GM20000 (cell line): ENCODE measurements around the gene SHC1.

Experiments
- DNase-seq: peaks from one replicate; pipeline ENCODE4 v3.0.0; 2012; ENCODE audit warnings: low spot score
- CTCF ChIP-seq: IDR thresholded peaks from 2 replicates; pipeline ENCODE4 v1.5.1; 2012; ENCODE audit warnings: mild to moderate bottlenecking, control low read depth; ENCODE audit errors: extremely low read depth, missing control alignments

The SHC1 gene

GRCh38 chr1:154948079-154948478 is 22.5 kb downstream of the SHC1 start:
- no peak for TF ChIP-seq CTCF
- no peak for DNase-seq

GRCh38 chr1:154945962-154946850 is 24.3 kb downstream of the SHC1 start:
- TF ChIP-seq CTCF = no peak
- DNase-seq = no peak

GRCh38 chr1:154945160-154945961 is 25.2 kb downstream of the SHC1 start:
- no peak for TF ChIP-seq CTCF
- no peak for DNase-seq

GRCh38 chr1:154944401-154945159 is 26.0 kb downstream of the SHC1 start:
- TF ChIP-seq CTCF = no peak
- DNase-seq = no peak

- TF ChIP-seq CTCF = peak; percentile 61
Observed at GRCh38 chr1:154943649-154944400, 26.7 kb downstream of the SHC1 start.

GRCh38 chr1:154941333-154942013 is 29.1 kb downstream of the SHC1 start:
- no peak for DNase-seq
- no peak for TF ChIP-seq CTCF

More at GRCh38 chr1:154943649-154944400, 26.7 kb downstream of the SHC1 start:
- peak; percentile 69 for DNase-seq
